ENCODE data around the gene HSPA4.

HSPA4 gene

DNA sequence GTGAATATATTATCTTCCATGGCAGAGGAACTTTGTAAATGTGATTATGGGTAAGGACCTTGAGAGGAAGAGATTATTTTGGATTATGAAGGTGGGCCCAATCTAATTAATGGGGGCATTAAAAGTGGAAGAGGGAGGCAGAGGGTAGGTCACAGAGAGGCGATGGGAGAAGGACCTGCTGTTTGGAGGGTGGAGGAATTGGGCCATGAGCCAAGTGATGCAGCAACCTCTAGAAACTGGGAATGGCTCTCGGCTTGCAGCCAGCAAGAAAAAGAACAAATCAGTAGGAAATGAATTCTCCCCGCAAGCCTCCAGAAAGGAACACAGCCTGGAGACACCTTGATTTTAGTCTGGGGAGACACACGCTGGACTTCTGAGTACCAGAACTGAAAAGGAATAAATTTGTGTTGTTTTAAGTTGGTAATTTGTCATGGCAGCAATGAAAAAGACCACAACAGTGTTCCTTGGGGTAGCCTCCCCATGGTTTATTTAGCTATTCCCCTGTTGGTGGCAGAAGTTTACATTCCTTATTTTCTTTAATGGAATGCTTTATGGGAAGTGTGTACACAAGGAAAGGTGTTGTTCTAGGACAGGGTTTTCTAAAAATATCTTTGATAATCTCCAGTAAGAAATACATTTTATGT lies 103.6 kb downstream of the HSPA4 start:
- peaks cover 15% of the 10 kb centered on the region for H3K27me3 Mint-ChIP-seq (ENCODE audit: low read depth)
- no peaks in the 10 kb centered on the region for H3K4me1 Mint-ChIP-seq
- H3K27ac Mint-ChIP-seq = no peak overlapping the region
- TF ChIP-seq, protein P1, sequence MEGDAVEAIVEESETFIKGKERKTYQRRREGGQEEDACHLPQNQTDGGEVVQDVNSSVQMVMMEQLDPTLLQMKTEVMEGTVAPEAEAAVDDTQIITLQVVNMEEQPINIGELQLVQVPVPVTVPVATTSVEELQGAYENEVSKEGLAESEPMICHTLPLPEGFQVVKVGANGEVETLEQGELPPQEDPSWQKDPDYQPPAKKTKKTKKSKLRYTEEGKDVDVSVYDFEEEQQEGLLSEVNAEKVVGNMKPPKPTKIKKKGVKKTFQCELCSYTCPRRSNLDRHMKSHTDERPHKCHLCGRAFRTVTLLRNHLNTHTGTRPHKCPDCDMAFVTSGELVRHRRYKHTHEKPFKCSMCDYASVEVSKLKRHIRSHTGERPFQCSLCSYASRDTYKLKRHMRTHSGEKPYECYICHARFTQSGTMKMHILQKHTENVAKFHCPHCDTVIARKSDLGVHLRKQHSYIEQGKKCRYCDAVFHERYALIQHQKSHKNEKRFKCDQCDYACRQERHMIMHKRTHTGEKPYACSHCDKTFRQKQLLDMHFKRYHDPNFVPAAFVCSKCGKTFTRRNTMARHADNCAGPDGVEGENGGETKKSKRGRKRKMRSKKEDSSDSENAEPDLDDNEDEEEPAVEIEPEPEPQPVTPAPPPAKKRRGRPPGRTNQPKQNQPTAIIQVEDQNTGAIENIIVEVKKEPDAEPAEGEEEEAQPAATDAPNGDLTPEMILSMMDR (IDR thresholded peaks at IDR 0.05; ENCODE audit: unreplicated experiment in 3 of 3) = no peak
- H3K4me3 Mint-ChIP-seq = no peak overlapping the region
- no peaks in the 10 kb centered on the region for H3K9me3 Mint-ChIP-seq
- no peaks in the 10 kb centered on the region for H3K36me3 Mint-ChIP-seq (ENCODE audit: low read depth)

Measured in nephron (organoid).